ENCODE data around the gene MAST4.

Gene MAST4

GRCh38 chr5:66839636-66840185 lies 243.5 kb downstream of the MAST4 start:
- no peak overlapping the region for H3K27ac ChIP-seq (ENCODE audit: low read length)
- no peaks in the 10 kb centered on the region for H3K4me1 ChIP-seq (ENCODE audit: control insufficient read depth, insufficient read depth, low read length)
- no peaks in the 10 kb centered on the region for H3K9me3 ChIP-seq (ENCODE audit: control insufficient read depth in 2 of 2, low read length in 2 of 2)
- no peaks in the 10 kb centered on the region for H3K36me3 ChIP-seq (ENCODE audit: control insufficient read depth in 2 of 2, insufficient read depth in 2 of 2, low read length in 2 of 2)
- no peak overlapping the region for H3K9ac ChIP-seq (ENCODE audit: low read length in 2 of 2)
- H3K27me3 ChIP-seq (ENCODE audit: control insufficient read depth in 1 of 2, insufficient read depth in 2 of 2, low read length in 2 of 2) = no peaks in the 10 kb centered on the region
- H3K4me3 ChIP-seq (ENCODE audit: low read length in 2 of 2) = no peak overlapping the region

GRCh38 chr5:66840511-66841013 lies 244.4 kb downstream of the MAST4 start:
- Histone ChIP-seq H3K27me3 (ENCODE audit: control insufficient read depth in 1 of 2, insufficient read depth in 2 of 2, low read length in 2 of 2) (no peaks in the 10 kb centered on the region), H3K27ac (ENCODE audit: low read length) (no peak overlapping the region), H3K4me3 (ENCODE audit: low read length in 2 of 2) (no peak overlapping the region), H3K9me3 (ENCODE audit: control insufficient read depth in 2 of 2, low read length in 2 of 2) (no peaks in the 10 kb centered on the region), H3K4me1 (ENCODE audit: control insufficient read depth, insufficient read depth, low read length) (no peaks in the 10 kb centered on the region), H3K36me3 (ENCODE audit: control insufficient read depth in 2 of 2, insufficient read depth in 2 of 2, low read length in 2 of 2) (no peaks in the 10 kb centered on the region), H3K9ac (ENCODE audit: low read length in 2 of 2) (no peak overlapping the region)

- H3K4me1 ChIP-seq (ENCODE audit: control insufficient read depth, insufficient read depth, low read length) = no peaks in the 10 kb centered on the region
- H3K9ac ChIP-seq (ENCODE audit: low read length in 2 of 2) = no peak overlapping the region
- no peaks in the 10 kb centered on the region for H3K27me3 ChIP-seq (ENCODE audit: control insufficient read depth in 1 of 2, insufficient read depth in 2 of 2, low read length in 2 of 2)
- no peak overlapping the region for H3K27ac ChIP-seq (ENCODE audit: low read length)
- no peaks in the 10 kb centered on the region for H3K36me3 ChIP-seq (ENCODE audit: control insufficient read depth in 2 of 2, insufficient read depth in 2 of 2, low read length in 2 of 2)
- no peaks in the 10 kb centered on the region for H3K9me3 ChIP-seq (ENCODE audit: control insufficient read depth in 2 of 2, low read length in 2 of 2)
- no peak overlapping the region for H3K4me3 ChIP-seq (ENCODE audit: low read length in 2 of 2)
These were observed 245.1 kb downstream of the MAST4 start for GRCh38 chr5:66841264-66841663.

- Histone ChIP-seq H3K9me3 (ENCODE audit: control insufficient read depth in 2 of 2, low read length in 2 of 2) (no peaks in the 10 kb centered on the region), H3K27me3 (ENCODE audit: control insufficient read depth in 1 of 2, insufficient read depth in 2 of 2, low read length in 2 of 2) (no peaks in the 10 kb centered on the region), H3K4me3 (ENCODE audit: low read length in 2 of 2) (no peak overlapping the region), H3K36me3 (ENCODE audit: control insufficient read depth in 2 of 2, insufficient read depth in 2 of 2, low read length in 2 of 2) (no peaks in the 10 kb centered on the region), H3K9ac (ENCODE audit: low read length in 2 of 2) (no peak overlapping the region), H3K4me1 (ENCODE audit: control insufficient read depth, insufficient read depth, low read length) (no peaks in the 10 kb centered on the region), H3K27ac (ENCODE audit: low read length) (no peak overlapping the region)
These were observed 246.3 kb downstream of the MAST4 start for GRCh38 chr5:66842540-66842939.

GRCh38 chr5:66843065-66843464 lies 246.9 kb downstream of the MAST4 start:
- no peak overlapping the region for H3K9ac ChIP-seq (ENCODE audit: low read length in 2 of 2)
- no peak overlapping the region for H3K27ac ChIP-seq (ENCODE audit: low read length)
- no peaks in the 10 kb centered on the region for H3K4me1 ChIP-seq (ENCODE audit: control insufficient read depth, insufficient read depth, low read length)
- H3K36me3 ChIP-seq (ENCODE audit: control insufficient read depth in 2 of 2, insufficient read depth in 2 of 2, low read length in 2 of 2) = no peaks in the 10 kb centered on the region
- H3K9me3 ChIP-seq (ENCODE audit: control insufficient read depth in 2 of 2, low read length in 2 of 2) = no peaks in the 10 kb centered on the region
- no peaks in the 10 kb centered on the region for H3K27me3 ChIP-seq (ENCODE audit: control insufficient read depth in 1 of 2, insufficient read depth in 2 of 2, low read length in 2 of 2)
- H3K4me3 ChIP-seq (ENCODE audit: low read length in 2 of 2) = no peak overlapping the region

- Histone ChIP-seq H3K36me3 (ENCODE audit: control insufficient read depth in 2 of 2, insufficient read depth in 2 of 2, low read length in 2 of 2) (no peaks in the 10 kb centered on the region), H3K27ac (ENCODE audit: low read length) (no peak overlapping the region), H3K9ac (ENCODE audit: low read length in 2 of 2) (no peak overlapping the region), H3K4me3 (ENCODE audit: low read length in 2 of 2) (no peak overlapping the region), H3K27me3 (ENCODE audit: control insufficient read depth in 1 of 2, insufficient read depth in 2 of 2, low read length in 2 of 2) (no peaks in the 10 kb centered on the region), H3K9me3 (ENCODE audit: control insufficient read depth in 2 of 2, low read length in 2 of 2) (no peaks in the 10 kb centered on the region), H3K4me1 (ENCODE audit: control insufficient read depth, insufficient read depth, low read length) (no peaks in the 10 kb centered on the region)
These were observed 252.8 kb downstream of the MAST4 start for GRCh38 chr5:66848749-66849641.

GRCh38 chr5:66849803-66850202 lies 253.6 kb downstream of the MAST4 start:
- no peaks in the 10 kb centered on the region for H3K4me1 ChIP-seq (ENCODE audit: control insufficient read depth, insufficient read depth, low read length)
- H3K9me3 ChIP-seq (ENCODE audit: control insufficient read depth in 2 of 2, low read length in 2 of 2) = no peaks in the 10 kb centered on the region
- no peaks in the 10 kb centered on the region for H3K36me3 ChIP-seq (ENCODE audit: control insufficient read depth in 2 of 2, insufficient read depth in 2 of 2, low read length in 2 of 2)
- no peak overlapping the region for H3K4me3 ChIP-seq (ENCODE audit: low read length in 2 of 2)
- no peak overlapping the region for H3K9ac ChIP-seq (ENCODE audit: low read length in 2 of 2)
- H3K27me3 ChIP-seq (ENCODE audit: control insufficient read depth in 1 of 2, insufficient read depth in 2 of 2, low read length in 2 of 2) = no peaks in the 10 kb centered on the region
- no peak overlapping the region for H3K27ac ChIP-seq (ENCODE audit: low read length)

GRCh38 chr5:66850354-66851075 lies 254.3 kb downstream of the MAST4 start:
- Histone ChIP-seq H3K4me1 (ENCODE audit: control insufficient read depth, insufficient read depth, low read length) (no peaks in the 10 kb centered on the region), H3K36me3 (ENCODE audit: control insufficient read depth in 2 of 2, insufficient read depth in 2 of 2, low read length in 2 of 2) (no peaks in the 10 kb centered on the region), H3K9me3 (ENCODE audit: control insufficient read depth in 2 of 2, low read length in 2 of 2) (no peaks in the 10 kb centered on the region), H3K27me3 (ENCODE audit: control insufficient read depth in 1 of 2, insufficient read depth in 2 of 2, low read length in 2 of 2) (no peaks in the 10 kb centered on the region), H3K9ac (ENCODE audit: low read length in 2 of 2) (no peak overlapping the region), H3K4me3 (ENCODE audit: low read length in 2 of 2) (no peak overlapping the region), H3K27ac (ENCODE audit: low read length) (no peak overlapping the region)

- Histone ChIP-seq H3K27me3 (ENCODE audit: control insufficient read depth in 1 of 2, insufficient read depth in 2 of 2, low read length in 2 of 2) (no peaks in the 10 kb centered on the region), H3K27ac (ENCODE audit: low read length) (no peak overlapping the region), H3K36me3 (ENCODE audit: control insufficient read depth in 2 of 2, insufficient read depth in 2 of 2, low read length in 2 of 2) (no peaks in the 10 kb centered on the region), H3K9ac (ENCODE audit: low read length in 2 of 2) (no peak overlapping the region), H3K4me3 (ENCODE audit: low read length in 2 of 2) (no peak overlapping the region), H3K4me1 (ENCODE audit: control insufficient read depth, insufficient read depth, low read length) (no peaks in the 10 kb centered on the region), H3K9me3 (ENCODE audit: control insufficient read depth in 2 of 2, low read length in 2 of 2) (no peaks in the 10 kb centered on the region)
These were observed 255.1 kb downstream of the MAST4 start for GRCh38 chr5:66851306-66851705.

GRCh38 chr5:66854416-66854815 lies 258.2 kb downstream of the MAST4 start:
- Histone ChIP-seq H3K4me1 (ENCODE audit: control insufficient read depth, insufficient read depth, low read length) (no peaks in the 10 kb centered on the region), H3K27ac (ENCODE audit: low read length) (no peak overlapping the region), H3K4me3 (ENCODE audit: low read length in 2 of 2) (no peak overlapping the region), H3K27me3 (ENCODE audit: control insufficient read depth in 1 of 2, insufficient read depth in 2 of 2, low read length in 2 of 2) (no peaks in the 10 kb centered on the region), H3K36me3 (ENCODE audit: control insufficient read depth in 2 of 2, insufficient read depth in 2 of 2, low read length in 2 of 2) (no peaks in the 10 kb centered on the region), H3K9ac (ENCODE audit: low read length in 2 of 2) (no peak overlapping the region), H3K9me3 (ENCODE audit: control insufficient read depth in 2 of 2, low read length in 2 of 2) (no peaks in the 10 kb centered on the region)

All from stomach smooth muscle (tissue), 2 donors.